RPMI8226 (cell line): ENCODE data around the gene ANAPC16.

Source experiments
- DNase-seq: peaks from one replicate; pipeline ENCODE4 v3.0.0-alpha.2; 2015

The ANAPC16 gene

DNA sequence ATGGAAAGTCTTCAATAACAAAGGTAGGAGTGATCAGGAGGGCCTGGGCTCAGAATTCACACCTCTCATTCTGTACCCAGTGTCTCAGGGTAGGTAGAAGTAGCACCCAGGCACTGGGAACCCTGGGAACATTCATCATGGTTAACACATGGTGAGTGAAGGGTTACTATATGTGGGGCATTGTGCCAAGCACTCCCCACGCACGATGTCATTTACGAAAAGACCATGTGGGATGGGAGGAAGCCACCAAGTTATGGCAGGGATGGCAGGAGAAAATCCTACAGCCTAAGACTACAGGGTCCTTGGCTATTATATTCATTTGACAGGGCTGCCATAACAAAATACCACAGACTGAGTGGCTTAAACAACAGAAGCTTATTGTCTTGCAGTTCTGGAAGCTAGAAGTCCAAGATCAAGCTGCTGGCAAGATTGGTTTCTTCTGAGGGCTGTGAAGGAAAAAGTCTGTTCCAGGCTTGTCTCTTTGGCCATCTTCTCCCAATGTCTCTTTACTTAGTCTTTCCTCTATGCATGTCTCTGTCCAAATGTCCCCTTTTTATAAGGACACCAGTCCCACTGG, 30.2 kb downstream of the ANAPC16 start:
- DNase-seq, result no peak

- DNase-seq, result peak; percentile 87
Observed at GRCh38 chr10:72248468-72249151, 32.8 kb downstream of the ANAPC16 start.

GRCh38 chr10:72249176-72249862, 33.5 kb downstream of the ANAPC16 start:
- DNase-seq, result peak; percentile 40

DNA sequence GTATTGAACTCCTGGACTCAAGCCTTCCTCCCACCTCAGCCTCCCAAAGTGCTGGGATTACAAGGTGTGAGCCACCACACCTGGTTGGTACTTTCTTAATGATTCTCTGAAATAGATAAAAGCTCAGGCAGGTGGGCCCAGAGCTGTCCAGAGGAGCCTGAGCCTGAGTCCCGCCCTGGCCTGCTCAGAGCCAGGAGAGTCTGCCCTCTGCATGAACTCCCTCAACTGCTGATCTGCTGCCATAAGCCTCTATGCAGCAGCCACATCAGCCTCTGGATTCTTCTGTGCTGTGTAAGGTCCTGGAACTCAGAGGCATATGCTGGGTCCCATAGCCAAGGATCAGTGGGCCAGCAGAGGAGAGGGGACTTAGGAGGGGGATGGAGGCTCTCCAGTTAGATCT, 34.9 kb downstream of the ANAPC16 start:
- DNase-seq, result peak; percentile 72

DNA sequence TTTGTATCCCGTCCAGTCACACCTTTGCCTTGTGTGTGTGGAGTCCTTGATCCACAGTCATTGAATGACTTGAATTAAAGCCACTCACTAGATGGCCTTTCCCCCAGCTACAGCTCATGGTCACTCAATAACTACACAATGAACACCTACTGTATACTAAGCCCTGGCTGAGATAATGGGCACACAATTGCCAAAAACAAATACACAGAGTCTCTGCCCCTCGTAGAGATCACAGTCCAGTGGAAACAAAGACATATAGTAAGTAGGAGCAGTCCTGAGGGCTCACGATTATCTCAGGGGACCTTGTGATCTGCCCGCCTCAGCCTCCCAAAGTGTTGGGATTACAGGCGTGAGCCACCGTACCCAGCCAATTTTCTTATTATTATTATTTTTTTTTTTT, 35.8 kb downstream of the ANAPC16 start:
- DNase-seq, result no peak

DNA sequence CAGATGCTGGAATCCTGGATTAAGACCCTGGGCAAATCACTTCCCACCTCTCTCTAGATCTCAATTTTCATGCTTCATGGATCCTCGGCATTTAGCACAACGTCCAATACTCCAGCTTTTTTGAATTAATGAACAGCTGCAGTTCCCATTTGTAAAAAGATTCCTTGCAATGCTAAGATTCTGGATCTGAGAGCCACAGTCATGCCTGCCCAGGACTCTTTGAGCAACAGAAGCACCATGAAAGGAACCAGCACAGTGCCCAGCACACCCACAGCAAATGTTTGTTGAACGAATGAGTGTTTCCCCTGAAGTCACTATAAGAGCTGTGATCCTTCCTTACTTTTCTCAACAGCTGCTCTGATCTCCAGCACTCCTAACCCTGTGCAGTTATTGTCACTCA, 37.2 kb downstream of the ANAPC16 start:
- DNase-seq, result no peak

GRCh38 chr10:72253578-72253977, 37.8 kb downstream of the ANAPC16 start:
- DNase-seq, result no peak

GRCh38 chr10:72254813-72255568, 39.2 kb downstream of the ANAPC16 start:
- no peak for DNase-seq

- peak; percentile 85 for DNase-seq
Observed at GRCh38 chr10:72255977-72256729, 40.3 kb downstream of the ANAPC16 start.

DNA sequence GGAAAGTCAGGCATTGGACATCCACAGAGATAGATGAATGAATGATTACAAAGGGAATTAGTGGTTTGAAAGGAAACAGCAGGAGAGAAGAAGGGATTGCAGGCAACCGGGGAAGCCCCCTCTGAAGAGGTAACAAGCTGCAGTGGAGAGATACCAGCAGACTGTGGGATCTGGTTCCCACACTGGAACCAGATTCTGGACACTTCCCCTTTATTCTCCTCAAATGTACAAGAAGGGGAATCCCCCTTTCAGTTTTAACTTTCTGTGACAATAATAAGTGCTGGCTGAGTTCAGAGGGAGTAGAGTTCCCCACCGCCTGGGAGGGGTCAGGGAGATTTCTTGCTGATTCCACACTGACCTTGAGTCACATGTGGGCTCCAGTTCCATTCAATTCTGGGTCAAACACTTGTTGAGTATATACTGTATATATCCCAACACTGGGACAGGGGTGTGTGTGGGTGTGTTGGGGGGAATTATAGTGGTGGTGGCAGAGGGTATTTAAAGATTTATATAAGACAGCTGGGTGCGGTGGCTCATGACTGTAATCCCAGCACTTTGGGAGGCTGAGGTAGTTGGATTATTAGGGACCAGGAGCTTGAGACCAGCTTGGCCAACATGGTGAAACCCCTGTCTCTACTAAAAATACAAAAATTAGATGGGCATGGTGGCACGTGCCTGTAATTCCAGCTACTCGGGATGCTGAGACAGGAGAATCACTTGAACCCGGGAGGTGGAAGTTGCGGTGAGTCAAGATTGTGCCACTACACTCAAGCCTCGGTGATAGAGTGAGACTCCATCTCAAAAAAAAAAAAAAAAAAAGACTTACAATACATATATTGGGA, 41.5 kb downstream of the ANAPC16 start:
- DNase-seq, result peak; percentile 51

DNA sequence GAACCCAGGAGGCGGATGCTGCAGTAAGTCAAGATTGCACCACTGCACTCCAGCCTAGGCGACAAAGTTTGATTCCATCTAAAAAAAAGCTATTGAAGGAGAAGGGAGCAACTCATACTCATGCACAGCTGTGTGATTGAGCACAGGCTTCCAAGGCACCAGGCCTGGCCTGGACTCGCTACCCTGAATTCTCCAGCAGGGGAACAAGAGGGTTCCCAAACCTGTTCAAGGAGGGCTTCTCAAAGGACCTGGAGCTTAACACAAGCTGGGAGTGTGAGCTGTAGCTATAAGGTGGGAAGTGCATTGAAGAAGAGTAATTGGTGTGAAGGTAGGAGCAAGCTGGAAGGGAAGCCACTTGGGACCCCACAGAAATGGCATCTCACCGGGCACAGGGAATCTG, 42.8 kb downstream of the ANAPC16 start:
- DNase-seq, result no peak

GRCh38 chr10:72259491-72260238, 43.9 kb downstream of the ANAPC16 start:
- DNase-seq, result peak; percentile 33

GRCh38 chr10:72260239-72260975, 44.6 kb downstream of the ANAPC16 start:
- peak; percentile 93 for DNase-seq

- peak; percentile 49 for DNase-seq
Observed at GRCh38 chr10:72260976-72261783, 45.4 kb downstream of the ANAPC16 start.

- DNase-seq, result peak; percentile 43
Observed at GRCh38 chr10:72261784-72262404, 46.1 kb downstream of the ANAPC16 start.

- DNase-seq, result peak; percentile 92
Observed at GRCh38 chr10:72263613-72264241, 47.9 kb downstream of the ANAPC16 start.

- DNase-seq, result no peak
Observed at GRCh38 chr10:72264536-72264935, 48.7 kb downstream of the ANAPC16 start.

DNA sequence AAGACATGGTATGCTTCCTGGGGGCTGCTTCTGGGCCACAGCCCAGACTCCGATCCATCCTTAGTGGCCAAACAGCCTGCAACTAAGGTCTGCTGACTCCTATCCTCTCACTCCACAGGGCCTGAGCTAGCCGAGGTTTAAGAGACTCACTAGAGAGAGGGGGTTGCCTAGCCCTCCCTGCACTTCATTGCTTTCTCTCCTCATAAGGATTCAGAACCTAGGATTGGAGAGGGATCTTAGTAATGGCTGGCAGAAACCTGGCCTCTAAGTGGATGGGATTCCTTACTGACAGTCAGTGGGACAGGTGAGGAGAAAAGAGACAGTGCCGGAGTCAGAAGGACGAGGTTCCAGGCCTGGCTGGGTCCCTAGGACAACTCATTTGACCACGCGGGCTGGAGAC, 49.7 kb downstream of the ANAPC16 start:
- DNase-seq, result no peak
